Measurements from ENCODE around the gene MMP17.

GRCh38 chr12:131810726-131811125, 17.5 kb upstream of the MMP17 start:
- TF ChIP-seq CTCF (IDR thresholded peaks at IDR 0.05): no peak
- no peak for TF ChIP-seq POLR2A (IDR thresholded peaks at IDR 0.05)
- no peak for TF ChIP-seq EP300 (IDR thresholded peaks at IDR 0.05)

Data from ovary (tissue), 3 donors.